ENCODE measurements around the gene WDFY4. TPM values are rescaled to one million over a fixed set of nuclear protein-coding genes. Genes with fewer than 3 reads are reported as not detected.

WDFY4 gene
- total RNA-seq, 1 experiment from 2014 or later, result not detected

DNA sequence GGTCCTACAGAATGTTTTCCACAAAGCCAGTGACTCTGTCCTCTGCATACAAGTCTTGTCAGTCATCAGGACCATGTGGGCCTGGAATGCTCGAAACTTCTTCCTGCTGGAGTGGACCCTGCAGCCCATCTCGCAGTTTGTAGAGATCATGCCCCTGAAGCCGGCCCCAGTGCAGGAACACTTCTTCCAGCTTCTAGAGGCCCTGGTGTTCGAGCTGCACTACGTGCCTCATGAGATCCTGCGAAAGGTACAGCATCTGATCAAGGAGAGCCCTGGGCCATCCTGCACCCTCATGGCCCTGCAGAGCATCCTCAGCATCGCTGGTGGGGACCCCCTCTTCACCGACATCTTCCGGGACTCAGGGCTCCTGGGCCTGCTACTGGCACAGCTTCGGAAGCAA lies 46.5 kb downstream of the WDFY4 start:
- DNase-seq, result no peak
- Histone ChIP-seq H2AK5ac (ENCODE audit: insufficient read length, low read length) (no peak overlapping the region), H3K56ac (ENCODE audit: insufficient read length, low read depth, low read length) (no peak overlapping the region), H2BK15ac (ENCODE audit: low read depth, low read length) (no peak overlapping the region), H3K9ac (ENCODE audit: extremely low read depth, insufficient read length, low read length) (no peak overlapping the region), H4K5ac (ENCODE audit: insufficient read length, low read depth, low read length) (no peak overlapping the region), H2BK20ac (ENCODE audit: low read depth, low read length, poor library complexity, severe bottlenecking) (no peak overlapping the region), H3K27me3 (ENCODE audit: insufficient read depth, low read length) (no peaks in the 10 kb centered on the region), H3K4me2 (ENCODE audit: insufficient read depth, insufficient read length, low read length) (no peak overlapping the region), H4K91ac (ENCODE audit: insufficient read length, low read depth, low read length) (no peak overlapping the region), H3K79me2 (ENCODE audit: insufficient read depth, low read length) (no peaks in the 10 kb centered on the region), H3K4me1 (ENCODE audit: insufficient read depth, low read length) (0 out of 2 replicates have a peak, but pooled peaks cover 6% of the 10 kb centered on the region), H4K20me1 (ENCODE audit: control insufficient read depth, insufficient read depth, insufficient read length) (no peaks in the 10 kb centered on the region), H3K27ac (ENCODE audit: insufficient read length, low read depth, low read length) (no peak overlapping the region), H3K23me2 (ENCODE audit: insufficient read length, low read depth, low read length, poor library complexity, severe bottlenecking) (no peaks in the 10 kb centered on the region), H3K79me1 (ENCODE audit: insufficient read depth, low read depth, low read length, poor library complexity, severe bottlenecking) (no peaks in the 10 kb centered on the region), H3K14ac (ENCODE audit: insufficient read depth, low read length) (no peak overlapping the region), H2BK5ac (ENCODE audit: insufficient read length, low read length) (no peak overlapping the region), H3K4ac (ENCODE audit: low read depth, low read length) (no peak overlapping the region), H3K18ac (ENCODE audit: insufficient read length, low read depth, low read length) (no peak overlapping the region), H3T11ph (ENCODE audit: low read length) (no peak overlapping the region), H3K9me3 (ENCODE audit: control insufficient read depth, low read depth, low read length) (no peaks in the 10 kb centered on the region), H2BK120ac (ENCODE audit: low read depth, low read length, poor library complexity, severe bottlenecking) (no peak overlapping the region), H3K23ac (ENCODE audit: insufficient read length, low read depth, low read length) (no peak overlapping the region), H4K8ac (replicated peaks; ENCODE audit: insufficient read length, low read depth, low read length) (no peak overlapping the region), H2AFZ (ENCODE audit: low read length) (no peak overlapping the region), H2BK12ac (ENCODE audit: insufficient read length, low read depth, low read length) (no peak overlapping the region)
- Mint-ChIP-seq H3K36me3 (ENCODE audit: insufficient read depth in 1 of 3, low read depth in 3 of 3) (no peaks in the 10 kb centered on the region; a peak in 2 of 7 replicates), H3K9me3 (no peaks in the 10 kb centered on the region; a peak in 2 of 5 replicates), H3K4me1 (peaks cover 17 to 19% of the 10 kb centered on the region in 2 experiments), H3K4me3 (no peak overlapping the region), H3K27me3 (ENCODE audit: low read depth) (peaks cover 7% of the 10 kb centered on the region), H3K27ac (no peak overlapping the region)
- TF ChIP-seq CTCF (conservative IDR thresholded peaks at IDR 0.05), result no peak
- WGBS (ENCODE audit: extremely low coverage, insufficient read length, low lambda C conversion rate), result no CpG with 5 or more reads among the region's 10 CpGs

Measured in H9 (cell line).